ENCODE data around the gene OPCML.

DNA sequence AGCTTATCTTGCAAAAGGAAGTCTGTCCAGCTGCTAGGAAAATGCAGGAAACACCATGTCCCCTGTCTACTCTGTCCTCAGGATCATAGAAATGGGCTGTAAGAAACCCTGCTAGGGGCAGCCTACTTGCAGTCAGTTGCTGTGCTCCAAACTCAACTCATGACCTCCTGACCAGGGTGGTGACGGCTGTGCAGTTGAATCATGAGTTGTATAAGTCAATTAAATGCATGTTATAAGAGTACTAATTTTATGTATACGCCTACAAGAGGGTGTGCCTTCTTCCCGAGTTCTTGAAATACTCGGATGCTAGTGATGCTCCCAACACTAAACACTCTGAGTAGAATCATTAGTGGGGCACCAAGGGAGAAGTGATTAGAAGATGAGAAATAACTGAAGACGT is 776.4 kb downstream of the OPCML start:
- TF ChIP-seq, protein P1, sequence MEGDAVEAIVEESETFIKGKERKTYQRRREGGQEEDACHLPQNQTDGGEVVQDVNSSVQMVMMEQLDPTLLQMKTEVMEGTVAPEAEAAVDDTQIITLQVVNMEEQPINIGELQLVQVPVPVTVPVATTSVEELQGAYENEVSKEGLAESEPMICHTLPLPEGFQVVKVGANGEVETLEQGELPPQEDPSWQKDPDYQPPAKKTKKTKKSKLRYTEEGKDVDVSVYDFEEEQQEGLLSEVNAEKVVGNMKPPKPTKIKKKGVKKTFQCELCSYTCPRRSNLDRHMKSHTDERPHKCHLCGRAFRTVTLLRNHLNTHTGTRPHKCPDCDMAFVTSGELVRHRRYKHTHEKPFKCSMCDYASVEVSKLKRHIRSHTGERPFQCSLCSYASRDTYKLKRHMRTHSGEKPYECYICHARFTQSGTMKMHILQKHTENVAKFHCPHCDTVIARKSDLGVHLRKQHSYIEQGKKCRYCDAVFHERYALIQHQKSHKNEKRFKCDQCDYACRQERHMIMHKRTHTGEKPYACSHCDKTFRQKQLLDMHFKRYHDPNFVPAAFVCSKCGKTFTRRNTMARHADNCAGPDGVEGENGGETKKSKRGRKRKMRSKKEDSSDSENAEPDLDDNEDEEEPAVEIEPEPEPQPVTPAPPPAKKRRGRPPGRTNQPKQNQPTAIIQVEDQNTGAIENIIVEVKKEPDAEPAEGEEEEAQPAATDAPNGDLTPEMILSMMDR (IDR thresholded peaks at IDR 0.05; ENCODE audit: low read depth, low read length, poor library complexity, severe bottlenecking), result no peak
- no peak for TF ChIP-seq EZH2phosphoT487 (IDR thresholded peaks at IDR 0.05; ENCODE audit: borderline replicate concordance, low read length)

All from DOHH2 (cell line).